ENCODE measurements around the gene OBP2A.

Gene OBP2A

DNA sequence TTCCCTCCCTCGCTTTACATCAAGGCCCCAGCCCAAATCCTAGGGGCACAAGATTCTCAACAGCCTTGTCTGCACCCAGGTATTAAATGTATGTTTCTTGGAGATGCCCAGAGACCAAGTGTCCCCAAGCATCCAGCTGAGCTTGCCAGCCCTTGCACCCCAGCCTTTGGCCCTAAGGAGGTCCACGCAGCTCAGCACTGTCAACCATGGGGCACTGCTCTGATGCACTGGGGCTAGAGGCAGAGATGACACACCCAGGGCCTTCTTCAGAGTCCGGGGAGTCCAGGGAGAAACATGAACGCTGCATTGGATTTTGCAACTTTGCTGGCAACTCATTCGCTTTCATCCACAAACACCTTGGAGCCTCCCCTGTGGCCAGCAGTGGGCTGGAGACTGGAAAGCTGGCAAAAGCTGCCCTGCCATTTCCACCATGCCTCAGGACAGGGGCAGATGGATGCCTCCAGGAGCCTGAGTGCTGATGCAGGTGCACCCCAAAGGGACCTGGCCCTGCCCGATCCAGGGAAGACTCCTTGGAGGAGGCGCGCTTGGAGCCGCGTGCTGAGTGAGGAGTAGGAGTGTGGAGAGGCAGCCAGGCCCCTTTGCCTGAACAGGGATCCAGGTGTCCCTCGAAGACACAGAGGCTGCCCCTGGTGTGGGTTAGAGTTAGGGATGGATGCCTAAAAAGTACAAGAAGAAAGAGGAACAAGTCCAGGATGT is 34.9 kb downstream of the OBP2A start:
- no peak for DNase-seq

DNA sequence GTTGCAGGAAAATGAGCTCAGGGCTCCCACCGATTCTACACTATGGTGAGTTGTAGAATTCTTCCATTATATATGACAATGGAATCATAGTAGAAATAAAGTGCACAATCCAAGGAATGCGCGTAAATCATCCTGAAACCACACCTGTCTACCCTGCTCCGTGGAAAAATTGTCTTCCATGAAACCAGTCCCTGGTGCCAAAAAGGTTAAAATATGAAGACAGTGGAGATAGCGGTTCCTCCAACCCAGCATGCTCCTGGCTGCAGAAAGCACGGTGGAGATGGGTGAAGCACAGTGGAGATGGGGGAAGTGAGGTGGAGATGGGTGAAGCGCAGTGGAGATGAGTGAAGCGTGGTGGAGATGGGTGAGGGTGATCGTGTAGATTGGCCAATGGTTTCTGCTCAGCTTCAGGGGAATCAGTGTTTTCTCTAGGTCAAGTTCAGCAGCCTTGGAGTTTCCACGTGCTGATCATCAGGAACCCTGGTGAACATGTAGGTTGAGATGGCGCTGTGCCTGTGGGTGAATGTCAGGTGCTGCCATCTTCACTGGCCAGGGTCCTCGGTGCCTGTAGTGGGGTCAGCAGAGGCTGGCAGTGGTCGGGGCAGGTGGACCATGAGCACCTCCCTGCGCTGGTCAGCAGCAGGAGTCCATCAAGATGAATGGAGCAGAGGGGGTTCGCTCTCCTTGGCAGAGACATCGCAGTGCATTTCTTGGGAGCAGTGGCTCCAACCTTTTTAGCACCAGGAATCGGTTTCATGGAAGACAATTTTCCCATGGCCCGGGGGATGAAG is 35.9 kb downstream of the OBP2A start:
- DNase-seq, result no peak

DNA sequence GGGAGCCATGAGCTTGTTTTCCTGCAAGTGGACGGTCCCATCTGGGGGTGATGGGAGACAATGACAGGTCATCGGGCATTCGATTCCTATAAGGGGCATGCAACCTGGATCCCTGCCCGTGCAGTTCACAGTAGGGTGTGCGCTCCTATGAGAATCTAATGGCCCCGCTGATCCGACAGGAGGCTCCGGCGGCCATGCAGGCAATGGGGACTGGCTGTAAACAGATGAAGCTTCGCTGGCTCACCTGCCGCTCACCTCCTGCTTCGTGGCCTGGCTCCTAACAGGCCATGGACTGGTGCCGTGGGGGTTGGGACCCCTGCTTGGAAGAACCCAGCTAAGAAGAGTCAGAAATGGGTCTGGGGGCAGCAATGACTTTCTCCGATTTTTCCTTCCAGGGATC is 36.6 kb downstream of the OBP2A start:
- no peak for DNase-seq

DNA sequence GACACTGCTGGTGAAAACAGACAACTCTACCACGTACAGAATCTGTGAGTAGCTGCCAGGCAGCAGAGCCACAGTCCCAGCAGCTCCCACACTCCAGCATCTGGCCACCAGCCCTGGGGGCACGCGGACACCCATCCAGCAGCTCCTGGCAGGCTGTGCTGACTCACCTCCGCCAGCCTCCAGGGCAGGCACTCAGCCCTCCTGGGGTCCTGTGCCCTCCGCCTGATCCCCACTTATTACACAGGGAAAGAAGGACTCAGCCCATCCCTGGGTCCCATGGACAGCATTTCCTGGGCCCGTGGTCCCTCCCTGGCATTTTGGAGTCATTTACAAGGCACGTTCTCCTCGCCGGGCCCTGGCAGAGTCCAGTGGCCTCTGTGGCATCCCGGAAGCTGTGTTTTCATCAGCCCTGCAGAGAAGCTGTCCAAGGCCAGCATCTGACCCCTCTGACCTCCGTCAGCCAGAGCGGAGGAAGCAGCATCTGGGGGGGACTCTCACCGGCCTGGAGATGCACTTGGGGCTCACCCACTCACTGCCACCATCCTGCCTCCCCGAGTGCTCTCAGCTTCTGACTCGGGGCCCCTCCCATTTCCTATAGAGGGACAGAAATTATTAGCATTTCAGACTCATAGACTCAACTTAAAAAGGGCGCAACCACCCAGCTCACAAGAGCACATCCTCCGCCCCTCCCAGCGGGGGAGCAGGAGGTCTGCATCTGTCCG is 37.2 kb downstream of the OBP2A start:
- no peak for DNase-seq

DNA sequence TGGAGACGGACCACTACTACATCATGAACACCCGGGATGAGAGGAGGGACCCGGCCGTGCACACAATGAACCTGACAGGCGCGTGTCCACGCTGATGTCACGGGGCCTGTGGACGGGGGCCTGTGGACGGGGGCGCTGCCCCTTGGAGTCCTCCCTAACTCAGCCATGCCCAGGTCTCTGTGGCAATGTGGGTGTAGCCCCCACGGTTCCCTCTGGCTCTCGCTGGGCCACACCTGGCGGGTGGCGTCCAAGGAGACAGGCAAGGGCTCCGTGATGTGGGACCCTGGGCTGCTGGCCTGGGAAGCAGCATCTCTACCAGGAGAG is 37.7 kb downstream of the OBP2A start:
- DNase-seq, result no peak

DNA sequence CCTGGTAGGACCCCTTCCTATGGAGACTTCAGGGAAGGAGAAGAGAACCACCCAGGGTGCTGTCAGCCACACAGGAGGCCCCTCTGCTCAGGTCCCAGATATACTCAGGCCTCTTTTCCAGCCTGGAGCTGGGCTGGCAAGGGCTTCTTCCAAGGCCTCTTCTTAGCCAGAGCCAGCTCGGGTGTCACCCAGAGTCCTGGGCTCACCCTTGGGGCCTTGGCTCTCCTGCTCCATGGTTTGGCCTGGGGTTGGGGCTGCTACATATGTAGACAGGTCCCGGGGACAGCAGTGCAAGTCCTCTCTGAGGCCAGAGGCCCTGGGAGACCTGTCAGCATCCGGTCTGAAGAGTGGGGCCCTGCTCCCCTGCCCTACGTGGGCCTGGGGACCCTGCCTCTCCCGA is 38.4 kb downstream of the OBP2A start:
- no peak for DNase-seq

DNA sequence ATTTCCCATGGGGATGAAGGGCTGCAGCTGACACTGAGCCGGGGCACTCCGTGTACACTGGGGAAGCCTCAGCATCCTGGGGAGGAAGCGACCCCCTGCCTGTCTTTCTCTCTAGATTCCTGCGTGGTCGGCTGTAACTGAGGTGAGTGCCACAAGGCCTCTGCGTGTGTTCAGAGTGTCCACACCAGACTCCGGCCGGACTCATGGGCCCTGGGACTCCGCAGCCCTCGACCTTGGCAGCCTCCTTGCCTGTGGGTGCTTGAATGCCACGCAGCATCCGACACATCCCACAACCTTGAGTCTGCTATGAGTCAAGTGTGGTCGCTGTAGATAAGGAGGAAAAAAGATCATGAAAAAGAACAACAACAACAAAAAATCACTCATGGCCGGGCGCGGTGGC is 39.0 kb downstream of the OBP2A start:
- DNase-seq, result no peak

DNA sequence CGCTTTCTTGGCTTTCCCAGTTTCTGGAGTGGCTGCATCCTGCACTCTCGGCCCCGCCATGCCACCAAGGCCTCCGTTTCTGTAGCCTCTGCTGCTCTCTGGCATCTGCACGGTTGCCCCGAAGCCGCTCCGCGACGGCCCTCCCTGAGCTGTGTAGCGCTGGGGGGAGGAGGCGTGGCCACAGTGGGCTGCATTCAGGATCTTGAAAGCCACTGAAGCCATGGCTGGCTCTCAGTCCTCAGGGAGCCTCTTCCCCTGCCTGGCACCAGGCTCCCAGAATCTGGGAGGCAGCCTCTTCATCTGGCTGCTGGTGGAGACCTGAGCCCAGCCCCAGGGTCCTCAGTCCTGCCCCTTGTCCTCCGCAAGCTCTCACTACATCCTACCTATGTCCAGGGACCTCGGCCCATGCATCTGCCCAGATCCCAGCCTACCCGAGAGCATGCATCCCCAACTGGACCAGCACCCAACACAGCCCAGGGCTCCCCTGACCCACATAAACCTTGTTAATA is 40.7 kb downstream of the OBP2A start:
- DNase-seq, result no peak

DNA sequence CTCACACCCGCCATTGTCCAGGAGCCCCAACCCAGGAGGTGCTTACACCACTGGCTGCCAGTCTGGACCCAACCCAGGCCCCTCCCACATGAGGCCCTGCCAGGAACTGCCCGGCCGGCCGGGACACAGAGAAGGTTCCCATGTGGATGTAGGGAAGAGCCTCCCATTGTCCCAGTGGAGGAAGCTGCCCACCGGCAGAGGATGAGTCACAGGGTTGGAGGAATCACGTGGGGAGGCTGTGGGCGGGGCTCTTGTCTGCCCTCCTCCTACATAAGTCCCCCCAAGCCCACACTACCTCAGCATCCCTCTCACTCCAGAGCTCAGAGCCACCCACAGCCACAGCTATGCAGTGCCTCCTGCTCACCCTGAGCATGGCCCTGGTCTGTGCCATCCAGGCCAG is 41.7 kb downstream of the OBP2A start:
- no peak for DNase-seq

DNA sequence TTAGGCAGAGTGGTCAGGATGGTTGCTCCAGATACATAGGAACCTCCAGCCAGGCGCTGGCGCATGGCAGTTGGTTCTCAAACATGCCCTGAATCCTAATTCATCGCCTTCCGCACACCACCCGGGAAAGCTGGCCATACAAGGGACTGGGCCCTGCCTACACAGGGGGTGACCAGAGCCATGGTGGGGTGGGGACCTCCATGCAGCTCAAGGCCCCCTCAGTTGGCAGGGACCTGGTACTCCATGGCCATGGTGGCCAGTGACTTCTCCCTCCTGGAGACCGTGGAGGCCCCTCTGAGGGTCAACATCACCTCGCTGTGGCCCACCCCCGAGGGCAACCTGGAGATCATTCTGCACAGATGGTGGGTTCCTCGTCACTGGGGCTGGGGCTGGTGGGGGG is 42.4 kb downstream of the OBP2A start:
- no peak for DNase-seq

DNA sequence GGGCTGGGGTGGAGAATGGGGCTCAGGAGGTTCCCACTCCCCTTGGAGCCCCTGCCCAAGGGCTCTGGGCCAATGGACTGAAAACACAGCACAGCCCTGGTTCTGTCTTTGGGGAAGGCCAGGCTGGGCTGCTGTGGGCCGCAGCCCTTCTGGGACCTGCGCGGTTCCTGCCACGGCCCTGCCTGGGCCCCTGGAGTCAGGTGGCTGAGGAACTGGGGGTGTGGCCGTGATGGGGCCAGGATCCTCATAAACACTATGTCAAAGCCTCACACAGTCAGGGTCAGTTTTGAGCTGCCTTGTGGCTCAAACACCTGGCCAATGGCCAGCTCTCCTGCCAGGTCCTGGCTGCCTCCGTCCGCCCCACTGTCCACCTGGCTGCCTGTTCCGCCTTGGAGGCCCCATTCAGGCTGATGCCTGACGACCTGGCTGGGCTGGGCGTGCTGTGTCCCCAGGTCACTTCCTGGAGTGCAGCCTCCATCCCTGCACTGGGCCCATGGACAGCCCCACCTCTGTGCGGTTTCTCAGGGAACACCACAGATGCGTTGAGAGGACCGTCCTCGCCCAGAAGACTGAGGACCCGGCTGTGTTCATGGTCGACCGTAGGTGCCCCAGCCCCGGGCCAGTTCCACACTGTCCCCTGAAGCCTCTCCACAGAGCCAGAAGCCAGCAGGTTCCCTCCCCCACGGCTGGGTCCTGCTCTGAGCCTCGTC is 43.1 kb downstream of the OBP2A start:
- peak; percentile 6 for DNase-seq

DNA sequence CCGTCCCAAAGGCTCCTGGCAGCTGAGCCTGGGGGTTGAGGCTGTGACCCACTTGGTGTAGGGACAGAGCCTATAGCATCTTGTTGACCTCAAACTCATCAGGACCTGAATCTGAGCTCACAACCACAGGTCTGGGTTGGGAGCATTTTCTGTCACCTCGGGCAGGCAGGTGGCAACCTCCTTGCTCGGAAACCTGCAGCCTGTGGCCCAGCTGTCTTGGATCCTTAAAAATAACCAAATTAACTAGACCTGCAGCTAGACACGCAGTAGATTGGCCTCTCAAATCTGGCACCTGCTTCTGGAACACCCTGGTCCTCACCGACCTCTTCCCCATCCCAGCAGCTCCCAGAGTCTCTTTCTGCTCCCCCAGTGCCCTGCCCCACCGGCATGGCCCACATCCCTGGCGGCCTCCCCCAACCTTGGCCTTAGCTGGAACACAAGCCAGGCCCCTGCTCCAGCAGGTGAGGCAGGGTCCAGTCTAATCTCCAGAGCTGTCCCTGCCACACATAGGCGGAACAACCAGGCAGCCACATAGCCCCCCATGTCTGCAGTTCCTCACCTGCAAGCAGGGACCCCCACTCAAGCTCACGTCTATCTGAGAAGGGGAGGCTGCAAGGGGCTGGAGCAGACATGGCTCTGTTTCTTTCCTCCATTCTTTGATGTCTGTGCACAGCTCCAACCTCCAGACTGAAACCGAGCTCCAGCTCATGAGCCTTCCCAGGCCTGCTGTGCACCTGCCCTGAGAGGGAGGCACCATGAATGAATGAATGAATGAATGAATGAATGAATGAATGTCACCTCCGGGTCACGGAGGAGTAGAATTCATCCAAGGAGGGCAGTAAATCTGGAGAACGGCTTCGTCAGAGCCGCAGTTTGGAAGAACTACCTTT is 43.9 kb downstream of the OBP2A start:
- DNase-seq, result no peak

DNA sequence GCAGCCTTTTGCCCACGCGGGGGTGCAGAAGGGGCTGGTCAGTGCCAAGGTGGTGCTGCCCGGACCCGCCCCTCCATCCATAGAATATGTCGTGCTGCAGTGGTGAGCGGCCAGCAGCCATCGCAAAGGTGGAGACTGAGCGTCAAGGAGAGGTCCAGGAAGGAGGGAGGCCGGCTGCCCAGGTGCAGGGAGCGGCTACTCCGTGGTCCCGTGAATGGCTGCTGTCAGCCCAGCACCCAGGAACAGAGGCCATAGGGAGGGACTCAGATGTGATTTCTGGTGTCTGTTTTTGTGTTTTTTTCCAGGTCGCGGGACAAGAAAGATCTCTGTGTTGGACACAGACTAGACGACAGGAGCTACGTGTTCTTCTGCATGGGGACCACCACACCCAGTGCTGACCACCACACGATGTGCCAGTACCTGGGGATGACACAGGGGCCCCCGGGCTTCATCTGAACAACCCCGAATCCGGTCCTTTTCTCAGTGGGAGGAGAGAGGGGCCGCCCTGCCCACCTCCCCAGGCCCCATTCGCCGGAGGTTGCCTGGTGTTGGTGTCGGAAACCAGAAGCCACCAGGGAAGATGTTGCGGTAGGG is 44.7 kb downstream of the OBP2A start:
- no peak for DNase-seq

DNA sequence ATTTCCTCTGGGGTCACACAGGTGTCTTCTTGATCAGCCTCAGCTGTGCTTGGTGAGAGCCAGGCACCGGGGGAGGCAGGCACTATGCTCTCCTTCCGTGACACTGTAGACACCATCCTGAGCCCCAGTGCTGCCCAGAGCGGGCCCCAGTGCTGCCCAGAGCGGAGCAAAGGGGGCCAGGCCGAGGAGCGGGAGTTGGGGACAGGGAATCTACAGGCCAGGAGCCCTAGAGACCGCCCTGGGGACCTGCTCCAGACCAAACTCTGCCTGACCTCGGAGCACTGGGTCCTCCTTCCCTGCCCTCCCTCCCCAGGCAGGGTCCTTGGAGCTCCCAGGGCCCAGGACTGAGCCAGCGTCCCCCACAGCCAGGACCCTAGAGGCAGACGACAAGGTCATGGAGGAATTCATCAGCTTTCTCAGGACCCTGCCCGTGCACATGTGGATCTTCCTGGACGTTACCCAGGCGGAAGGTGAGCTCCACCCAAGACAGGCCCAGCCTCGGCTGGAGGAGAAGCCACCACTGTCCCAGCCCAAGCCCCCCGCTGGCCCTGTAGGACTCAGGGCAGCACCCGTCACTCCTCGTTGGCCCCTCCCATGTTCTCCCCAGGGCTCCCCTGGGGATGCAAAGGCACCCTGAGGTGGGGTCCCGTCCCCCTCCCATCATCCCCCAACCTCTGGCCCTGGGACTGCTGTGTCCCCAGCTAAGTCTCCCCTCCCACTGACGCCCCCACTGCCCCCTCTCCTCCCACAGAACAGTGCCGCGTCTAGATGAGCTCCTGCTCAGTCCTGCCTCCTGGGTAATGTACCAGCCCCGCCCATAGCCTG is 45.8 kb downstream of the OBP2A start:
- DNase-seq, result no peak

DNA sequence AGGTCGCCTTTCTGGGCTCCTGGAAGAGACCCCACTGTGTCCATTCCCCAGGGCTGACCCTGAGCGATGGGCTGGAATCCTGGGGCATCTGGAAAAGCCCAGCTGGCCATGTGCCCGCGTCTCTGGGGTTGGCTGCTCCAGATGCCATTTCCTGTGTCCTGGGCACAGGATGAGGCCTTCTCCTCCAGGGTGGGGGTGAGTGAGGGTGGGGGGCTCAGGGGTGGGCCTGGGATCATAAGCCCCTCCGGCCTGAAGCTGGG is 46.3 kb downstream of the OBP2A start:
- no peak for DNase-seq

DNA sequence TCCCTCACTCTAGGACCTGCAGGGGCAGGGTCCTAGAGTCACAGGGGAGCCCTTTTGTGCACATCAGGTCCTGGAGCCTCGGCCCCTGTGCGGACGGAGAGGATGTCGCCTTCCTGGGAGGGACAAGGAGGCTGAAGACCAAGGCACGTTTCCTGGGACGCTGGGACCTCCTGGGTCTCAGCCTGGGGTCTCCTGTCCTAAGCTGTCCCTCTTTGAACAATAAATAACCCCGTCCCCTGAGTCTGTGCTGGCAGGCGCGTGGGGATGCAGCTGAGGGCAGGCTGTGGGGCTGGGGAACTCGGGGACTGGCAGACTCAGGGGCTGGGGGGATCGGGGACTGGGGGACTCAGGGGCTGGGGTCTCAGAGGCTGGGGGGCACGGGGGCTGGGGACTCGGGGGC is 46.7 kb downstream of the OBP2A start:
- DNase-seq, result no peak

DNA sequence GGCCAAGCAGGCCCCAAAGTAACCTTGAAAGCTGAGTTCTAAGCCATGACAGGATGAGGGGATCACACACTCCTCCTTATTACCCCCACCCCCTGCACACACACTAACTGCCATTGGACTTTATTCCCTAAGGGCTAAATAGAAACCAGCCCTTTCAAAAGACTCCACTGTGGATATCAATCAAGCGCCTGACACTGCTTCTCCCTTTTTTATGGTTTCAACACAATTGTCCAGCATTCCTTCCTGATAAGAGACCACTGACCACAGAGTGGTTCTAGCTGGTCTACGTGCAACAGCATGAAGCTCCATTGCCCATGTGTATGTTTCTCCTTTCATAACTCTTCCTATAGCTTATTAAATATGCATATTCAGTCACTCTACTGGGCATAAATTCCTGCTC is 50.3 kb downstream of the OBP2A start:
- no peak for DNase-seq

Measured in NCI-H146 (cell line).